Measurements from ENCODE around the gene KCNN1. TPM values are rescaled to one million over a fixed set of nuclear protein-coding genes. Genes with fewer than 3 reads are reported as not detected.

Gene KCNN1
- total RNA-seq, 3 donors from 2014 or later = 0.33 to 0.59 TPM; not detected in 1

- intact Hi-C loops (cut with DNase I; ENCODE audit: low total_unique reads) = no loop called here
- TF ChIP-seq POLR2AphosphoS5 (IDR thresholded peaks at IDR 0.05) (no peak), POLR2A (IDR thresholded peaks at IDR 0.05) (no peak), CTCF (IDR thresholded peaks at IDR 0.05) (no peak)
- no peak for DNase-seq (ENCODE audit: low spot score in 2 of 2)
- H3K27ac ChIP-seq = no peak overlapping the region
- peak overlapping the region; percentile 64 to 92 (median 84) for H3K4me3 ChIP-seq
- H3K4me1 ChIP-seq = peaks cover 3 to 29% of the 10 kb centered on the region in 2 donors
- peaks cover 15 to 47% of the 10 kb centered on the region in 2 donors for H3K27me3 ChIP-seq
- H3K36me3 ChIP-seq = no peaks in the 10 kb centered on the region
- H3K9me3 ChIP-seq = no peaks in the 10 kb centered on the region
These were observed 18.4 kb upstream of the KCNN1 start for GRCh38 chr19:17948514-17948900.

- H3K27me3 ChIP-seq = peaks cover 15 to 54% of the 10 kb centered on the region in 2 donors
- no peak for DNase-seq (ENCODE audit: low spot score in 2 of 2)
- intact Hi-C loops (cut with DNase I; ENCODE audit: low total_unique reads) = no loop called here
- H3K36me3 ChIP-seq = no peaks in the 10 kb centered on the region
- peak overlapping the region in 2 of 3 donors; percentile 84 to 92 for H3K4me3 ChIP-seq
- H3K9me3 ChIP-seq = no peaks in the 10 kb centered on the region
- H3K27ac ChIP-seq = no peak overlapping the region
- peaks cover 3 to 29% of the 10 kb centered on the region in 2 donors for H3K4me1 ChIP-seq
- no peak for TF ChIP-seq CTCF (IDR thresholded peaks at IDR 0.05)
- no peak for TF ChIP-seq POLR2A (IDR thresholded peaks at IDR 0.05)
- TF ChIP-seq POLR2AphosphoS5 (IDR thresholded peaks at IDR 0.05) = no peak
These were observed 17.7 kb upstream of the KCNN1 start for GRCh38 chr19:17948931-17949930.

- no peak for DNase-seq (ENCODE audit: low spot score in 2 of 2)
- H3K4me1 ChIP-seq = peaks cover 3 to 29% of the 10 kb centered on the region in 2 donors
- peak overlapping the region in 1 of 3 donors; percentile 23 for H3K4me3 ChIP-seq
- intact Hi-C loops (cut with DNase I; ENCODE audit: low total_unique reads) = loop anchor here (5.0 kb wide), 1 partner anchor 47 kb away; no protein-coding TSS in a partner anchor
- no peak overlapping the region for H3K27ac ChIP-seq
- TF ChIP-seq POLR2AphosphoS5 (IDR thresholded peaks at IDR 0.05) (no peak), POLR2A (IDR thresholded peaks at IDR 0.05) (no peak), CTCF (IDR thresholded peaks at IDR 0.05) (no peak)
- H3K27me3 ChIP-seq = peaks cover 15 to 61% of the 10 kb centered on the region in 2 donors
- H3K9me3 ChIP-seq = no peaks in the 10 kb centered on the region
- H3K36me3 ChIP-seq = no peaks in the 10 kb centered on the region
These were observed 17.0 kb upstream of the KCNN1 start for GRCh38 chr19:17949956-17950309.

GRCh38 chr19:17950310-17951156 lies 16.4 kb upstream of the KCNN1 start:
- Histone ChIP-seq H3K27ac (no peak overlapping the region), H3K36me3 (no peaks in the 10 kb centered on the region), H3K9me3 (no peaks in the 10 kb centered on the region), H3K27me3 (peaks cover 15 to 64% of the 10 kb centered on the region in 2 donors), H3K4me3 (peak overlapping the region in 2 of 3 donors; percentile 1 to 23), H3K4me1 (peaks cover 3 to 29% of the 10 kb centered on the region in 2 donors)
- DNase-seq (ENCODE audit: low spot score in 2 of 2) = no peak
- TF ChIP-seq POLR2A (IDR thresholded peaks at IDR 0.05) (no peak), CTCF (IDR thresholded peaks at IDR 0.05) (no peak), POLR2AphosphoS5 (IDR thresholded peaks at IDR 0.05) (no peak)
- intact Hi-C loops (cut with DNase I; ENCODE audit: low total_unique reads) = loop anchor here (5.0 kb wide), 1 partner anchor 47 kb away; no protein-coding TSS in a partner anchor

Data from breast epithelium (tissue), 4 donors.